HG02759 (cell line): ENCODE measurements around the gene RASGRP1.
A peak's percentile ranks its signal among the peaks of the same experiment; 100 is the strongest.

Experiments
- ATAC-seq: cut with Tn5 transposase; IDR thresholded peaks from one replicate; pipeline ENCODE4 v1.9.1; 2021; ENCODE audit warnings: mild to moderate bottlenecking, moderate library complexity; ENCODE audit not compliant: unreplicated experiment

Gene RASGRP1

DNA sequence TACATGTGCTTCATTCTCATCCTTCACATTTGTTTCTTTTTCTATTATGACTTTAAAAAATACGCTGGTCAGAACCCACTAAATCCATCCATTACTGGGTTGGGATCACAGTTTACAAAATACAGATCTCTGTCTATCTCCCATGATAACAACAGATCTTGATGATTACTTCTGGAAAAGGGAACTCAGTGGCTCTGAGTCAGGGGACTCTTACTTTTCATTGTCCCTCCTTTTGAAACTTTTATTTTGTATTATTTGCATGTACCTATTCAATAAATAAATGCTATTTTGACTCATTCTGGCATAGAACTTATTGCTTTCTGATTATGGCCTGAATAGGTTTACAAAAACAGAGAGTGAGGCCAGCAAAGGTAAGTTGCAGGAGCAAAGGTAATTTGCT, 11.6 kb upstream of the RASGRP1 start:
- ATAC-seq, result no peak

DNA sequence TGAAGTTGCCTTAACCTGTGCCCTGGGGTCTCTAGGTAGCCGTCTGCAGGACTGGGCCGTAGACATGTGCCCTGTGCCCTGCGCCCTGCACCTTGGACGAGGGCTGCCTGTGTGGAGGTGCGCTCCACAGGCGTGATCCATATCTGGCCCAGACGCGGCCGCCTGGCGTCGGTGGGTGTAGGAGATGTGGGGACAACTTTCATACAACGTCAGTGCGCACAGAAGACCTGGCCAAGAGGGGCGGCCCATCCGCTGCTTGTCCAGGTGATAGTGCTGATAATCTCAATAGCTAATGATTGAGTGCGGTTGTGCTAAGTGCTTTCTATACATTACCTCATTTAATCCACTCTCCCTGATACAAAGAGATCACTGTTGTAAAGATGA, 665 bp upstream of the RASGRP1 start:
- ATAC-seq, result no peak

DNA sequence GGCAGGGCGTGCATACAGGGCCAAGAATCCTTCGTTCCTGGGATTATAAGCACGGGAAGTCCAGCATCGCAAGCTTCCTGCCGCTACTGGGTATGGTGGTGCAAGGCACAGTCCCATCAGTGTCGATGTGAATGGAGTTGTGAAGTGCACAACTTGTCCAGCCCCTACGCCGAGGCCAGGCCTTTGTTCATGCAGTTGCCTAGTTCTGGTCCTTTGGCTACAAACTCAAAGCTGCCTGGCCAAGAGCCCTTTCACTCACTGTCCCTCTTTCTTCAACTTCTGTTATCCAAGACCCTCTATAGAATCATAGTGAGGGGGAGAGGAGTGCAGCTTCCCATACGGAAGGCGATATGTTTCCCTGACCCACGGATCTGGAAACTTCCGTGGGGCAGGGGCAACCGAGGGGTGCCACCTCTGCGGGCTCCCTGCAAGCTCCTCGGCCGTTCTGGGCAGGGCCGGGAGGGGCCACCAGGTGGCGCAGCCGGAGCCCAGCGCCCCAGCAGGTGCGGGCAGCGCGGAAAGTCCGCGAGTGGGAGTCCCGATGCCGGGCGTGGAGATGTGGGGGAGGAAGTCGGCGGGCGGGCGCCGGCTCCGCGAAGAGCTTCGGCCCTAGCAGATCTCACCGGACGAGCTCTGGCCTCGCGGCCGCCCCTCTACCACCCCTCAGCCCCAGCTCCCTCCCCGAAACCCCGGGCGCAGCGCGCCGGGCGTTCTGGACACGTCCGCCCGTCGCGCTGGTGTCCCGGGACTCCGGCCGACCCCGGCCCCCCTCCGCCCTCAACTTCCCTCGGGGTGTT, 693 bp downstream of the RASGRP1 start:
- peak; percentile 69 for ATAC-seq

DNA sequence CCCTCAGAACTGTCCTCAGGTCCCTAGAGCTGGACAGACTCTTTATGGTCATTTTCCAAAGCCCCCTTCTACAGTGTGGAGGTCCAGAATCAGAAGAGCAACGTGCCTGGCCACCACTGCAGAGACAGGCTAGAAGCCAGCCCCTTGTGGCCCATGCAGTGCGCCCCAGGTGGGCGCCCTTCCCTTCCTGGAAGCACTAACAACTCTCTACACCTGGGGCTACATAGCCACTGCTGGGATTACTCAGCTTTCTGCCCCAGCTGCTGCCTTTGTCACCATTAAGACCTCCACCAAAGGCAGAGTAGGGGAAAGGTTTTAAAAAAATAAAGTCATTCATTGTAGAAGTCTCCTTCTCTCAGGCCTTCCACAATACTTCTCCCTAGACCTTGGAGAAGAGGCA, 2.3 kb downstream of the RASGRP1 start:
- no peak for ATAC-seq

DNA sequence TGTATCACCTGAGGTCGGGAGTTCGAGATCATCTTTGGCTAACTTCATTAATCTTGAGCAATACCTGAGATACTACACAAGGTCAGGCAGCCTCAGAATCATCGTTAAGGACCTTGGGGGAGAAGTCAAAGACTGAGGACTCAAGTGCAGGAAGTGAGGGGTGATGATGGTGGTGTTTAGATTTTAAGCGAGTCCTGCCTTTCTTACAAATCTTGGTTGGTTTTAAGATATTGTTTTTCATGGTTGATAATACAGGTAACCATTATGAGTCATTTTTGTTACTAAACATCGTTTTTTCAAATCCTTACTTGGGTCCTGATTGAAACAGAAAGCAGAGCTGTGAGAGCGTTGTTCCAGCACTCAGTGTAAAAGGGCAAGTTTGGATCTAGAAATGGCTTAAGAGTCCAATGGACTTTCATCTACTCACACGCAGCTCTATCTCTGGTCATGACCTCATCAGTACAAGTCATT, 4.1 kb downstream of the RASGRP1 start:
- peak; percentile 25 for ATAC-seq

DNA sequence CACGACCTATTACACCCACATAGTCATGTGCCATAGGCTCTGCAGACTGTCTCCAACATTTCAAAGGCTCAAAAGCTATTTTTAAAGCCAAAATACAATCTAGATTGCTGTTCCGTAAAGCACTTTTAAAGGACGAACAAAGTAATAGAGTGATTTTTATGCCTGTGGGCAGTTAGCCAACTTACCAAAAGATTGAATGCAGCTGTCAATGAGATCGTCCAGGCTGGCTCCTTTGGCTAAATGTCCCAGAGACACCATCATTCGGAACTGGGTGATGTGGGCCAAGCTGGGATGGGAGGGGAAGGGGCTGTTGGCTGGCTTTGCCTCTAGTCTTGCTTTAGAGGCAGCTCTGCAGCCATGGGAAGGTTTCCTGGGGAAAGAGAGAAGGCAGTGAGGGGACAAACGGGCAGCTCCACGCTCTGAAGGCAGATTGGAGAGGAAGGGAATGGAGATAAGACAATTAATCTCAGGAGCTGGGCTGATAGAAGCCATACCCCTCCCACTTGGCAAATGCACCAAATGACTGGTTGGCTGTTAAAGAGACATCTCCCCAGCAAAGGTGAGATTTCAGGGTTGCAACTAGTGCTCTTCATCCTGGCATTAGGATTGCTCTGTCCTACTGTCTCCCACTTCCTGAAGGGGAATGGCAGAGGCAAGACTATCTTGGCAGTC, 4.8 kb downstream of the RASGRP1 start:
- no peak for ATAC-seq

DNA sequence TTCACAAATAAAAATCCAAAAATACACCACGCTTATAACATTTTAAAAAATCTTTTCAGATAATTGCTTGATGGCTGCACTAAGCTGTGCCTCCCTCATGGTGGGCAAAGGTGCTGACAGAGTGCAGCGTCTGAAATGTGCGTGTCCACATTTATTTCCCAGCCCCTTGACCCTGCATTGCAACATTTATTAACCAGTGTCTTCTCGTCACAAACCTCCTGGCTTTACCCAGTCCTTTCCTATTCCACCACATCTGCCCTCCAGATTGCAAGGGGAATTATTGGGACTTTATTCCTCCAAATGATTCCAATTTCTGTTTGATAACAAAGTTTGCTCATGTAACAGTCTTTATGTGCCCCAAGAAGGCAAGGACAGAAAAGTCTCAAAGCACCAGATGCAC, 5.5 kb downstream of the RASGRP1 start:
- no peak for ATAC-seq

DNA sequence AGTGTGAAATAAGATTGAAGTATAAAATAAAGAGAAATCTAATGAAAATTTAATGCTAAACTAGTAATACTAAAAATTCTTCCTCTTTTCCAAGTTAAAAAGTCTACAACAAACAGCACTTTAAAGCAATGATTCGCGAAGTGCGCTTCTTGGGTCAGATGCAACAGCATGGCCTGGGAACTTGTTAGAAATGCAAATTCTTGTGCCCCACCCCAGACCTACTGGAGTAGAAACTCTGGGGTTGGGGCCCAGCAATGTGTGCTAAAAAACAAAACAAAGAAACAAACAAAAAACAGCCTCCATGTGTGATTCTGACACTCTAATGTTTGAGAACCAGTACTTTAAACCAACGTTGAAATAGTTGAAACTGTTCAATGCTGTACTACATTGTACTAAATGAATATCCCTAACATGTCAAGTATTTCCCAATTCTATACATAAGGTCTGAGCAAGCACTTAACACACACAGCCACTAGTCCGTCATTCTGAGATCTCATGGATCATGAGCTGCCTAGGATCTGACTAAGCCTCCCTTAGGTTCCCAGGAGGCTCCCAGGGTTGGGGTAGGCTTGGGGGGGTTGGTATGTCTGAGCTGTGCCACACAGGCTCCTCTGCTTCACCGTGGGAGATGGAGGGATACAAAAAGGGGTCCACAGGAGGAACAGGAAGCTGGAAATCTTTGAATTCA, 6.1 kb downstream of the RASGRP1 start:
- no peak for ATAC-seq

DNA sequence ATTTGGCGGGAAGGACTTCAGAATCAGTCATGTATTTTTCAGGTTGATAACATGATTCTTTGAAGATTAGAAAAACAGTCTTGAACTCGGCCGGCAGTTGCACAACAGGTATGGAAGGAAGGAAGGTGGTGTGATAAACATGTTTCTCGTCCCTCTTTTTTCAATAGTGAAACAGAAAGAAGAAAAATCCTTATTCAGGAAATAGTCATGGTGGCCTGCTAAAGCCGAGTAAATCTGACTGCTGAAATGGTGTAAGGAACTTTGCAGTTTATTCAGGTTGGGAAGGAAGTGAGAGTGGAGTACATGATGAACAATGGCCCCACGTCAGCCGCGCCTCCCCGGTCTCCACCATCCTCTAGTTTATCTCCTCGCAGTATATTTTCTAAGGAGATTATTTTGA, 6.7 kb downstream of the RASGRP1 start:
- no peak for ATAC-seq

DNA sequence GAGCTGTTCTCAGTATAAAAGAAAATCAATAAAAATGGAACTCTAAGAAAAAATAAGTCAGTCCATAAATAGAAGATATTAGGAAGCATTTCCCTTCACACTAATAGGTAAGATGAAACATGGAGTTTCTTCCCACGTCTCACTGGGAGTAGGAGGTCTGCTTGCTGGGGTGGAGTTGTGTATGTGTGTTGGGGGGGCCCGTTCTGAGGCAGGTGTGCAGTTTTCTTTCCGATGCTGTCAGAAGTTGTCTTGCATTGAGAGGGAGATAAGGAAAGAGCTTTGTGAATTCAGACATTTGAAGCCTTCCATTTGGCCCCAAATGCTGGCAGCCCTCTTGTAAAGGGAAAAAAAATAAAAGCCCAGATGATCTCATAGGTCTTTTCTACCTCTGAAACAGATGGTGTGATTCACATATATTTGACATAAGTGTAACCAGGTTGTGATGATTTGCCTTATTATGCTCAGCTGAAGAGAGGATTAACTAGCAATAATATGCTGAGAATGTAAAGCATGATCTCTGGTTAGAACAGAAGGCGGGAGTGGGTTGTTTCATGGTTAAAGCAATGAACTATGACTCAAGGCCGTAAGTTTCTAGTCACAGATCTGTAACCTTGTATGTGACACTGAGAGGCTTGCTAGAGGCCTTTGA, 8.8 kb downstream of the RASGRP1 start:
- ATAC-seq, result no peak

DNA sequence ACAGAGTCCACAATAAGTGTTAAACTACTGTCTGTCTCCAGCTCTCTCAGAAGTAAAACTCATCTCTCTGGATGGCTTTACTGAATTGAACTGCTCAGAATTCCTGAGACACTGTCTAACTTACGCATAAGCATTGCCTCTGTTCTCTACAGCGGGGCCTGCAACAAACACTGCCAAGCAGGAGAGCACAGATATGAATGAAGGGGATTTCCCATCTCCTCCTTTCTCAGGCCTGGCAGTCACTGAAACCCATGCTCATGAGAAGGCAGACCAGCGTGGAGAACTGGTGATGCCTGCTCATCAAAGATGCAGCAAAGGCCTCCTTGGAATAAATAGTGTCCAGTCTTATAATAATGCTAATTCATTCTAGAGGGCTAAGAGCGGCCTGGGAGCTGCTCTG, 10.3 kb downstream of the RASGRP1 start:
- ATAC-seq, result peak; percentile 89

DNA sequence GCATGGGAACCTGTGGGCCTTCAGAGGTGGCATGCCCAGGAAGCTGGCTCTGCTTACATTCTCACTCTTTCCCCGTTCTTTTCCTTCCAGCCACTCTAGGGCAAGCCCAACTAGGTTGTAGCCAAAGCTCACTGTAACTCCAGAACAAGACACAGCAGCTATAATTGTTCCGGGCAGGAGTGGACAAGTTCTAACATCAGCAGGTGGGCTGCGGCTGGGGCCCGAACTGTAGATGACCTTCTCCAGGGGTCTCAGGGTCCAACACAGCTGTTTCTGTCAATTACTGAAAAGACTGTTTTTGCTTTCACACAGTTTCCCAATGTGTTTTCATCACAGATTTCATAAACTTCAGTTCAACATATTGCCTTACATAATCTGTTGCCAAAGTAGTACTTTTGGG, 11.5 kb downstream of the RASGRP1 start:
- ATAC-seq, result no peak

DNA sequence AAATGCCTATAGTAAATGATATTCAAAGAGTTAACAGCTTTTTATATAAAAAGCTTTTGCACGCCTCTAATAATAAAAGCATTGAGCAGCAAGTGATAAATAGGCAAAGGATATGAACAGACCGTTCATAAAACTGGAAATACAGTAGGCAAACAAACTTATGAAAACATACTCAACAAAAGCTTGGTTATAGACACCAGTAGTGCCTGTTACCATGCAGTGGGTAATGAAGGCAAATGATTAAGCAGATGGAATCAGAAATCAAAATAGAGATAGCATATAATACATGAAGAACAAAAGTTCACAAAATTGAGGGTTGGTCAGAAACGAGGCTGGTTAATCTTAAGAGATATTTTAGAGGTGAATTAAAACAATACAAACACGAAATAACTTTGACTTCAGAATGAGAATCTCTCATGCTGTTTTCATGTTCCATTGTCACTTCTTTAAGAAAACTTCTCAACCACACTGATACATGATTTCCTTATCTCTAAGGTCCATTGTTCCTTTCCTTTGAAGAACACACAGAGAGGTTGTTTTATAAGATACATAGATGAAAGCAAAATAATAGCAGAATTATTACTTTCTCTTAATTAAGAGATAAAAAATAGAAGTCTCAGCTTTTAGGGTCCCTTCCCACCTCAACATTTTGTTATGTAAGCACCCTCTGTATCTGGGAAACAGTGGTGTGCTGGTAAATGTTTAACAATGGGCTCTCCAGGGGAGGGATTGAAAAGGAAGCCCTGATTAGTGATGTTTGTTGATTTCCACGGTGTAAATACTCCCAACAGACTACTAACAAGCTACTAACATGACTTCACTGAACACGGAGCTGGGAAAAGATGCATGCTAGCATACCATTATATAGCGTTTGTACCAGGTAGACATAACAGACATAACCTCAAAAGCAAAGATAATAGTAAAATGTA, 12.6 kb downstream of the RASGRP1 start:
- ATAC-seq, result no peak

DNA sequence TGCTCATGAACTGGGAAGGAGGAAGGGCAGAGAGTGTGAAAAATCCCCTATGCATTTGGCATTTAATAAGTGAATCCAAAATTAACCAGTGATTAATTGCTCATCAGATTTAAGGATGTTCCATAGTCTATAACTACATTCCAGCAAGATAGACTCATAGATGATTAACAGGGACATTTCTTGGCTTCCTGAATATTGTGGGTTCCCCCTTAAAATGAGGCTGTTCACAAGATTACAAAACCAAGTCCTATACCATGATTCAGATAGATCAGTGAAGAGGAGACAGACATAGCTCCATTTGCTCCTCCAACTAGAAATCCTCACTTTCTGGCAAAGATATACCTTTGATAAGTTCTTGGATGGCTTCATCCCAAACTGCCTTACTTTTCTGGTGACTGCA, 15.4 kb downstream of the RASGRP1 start:
- no peak for ATAC-seq

DNA sequence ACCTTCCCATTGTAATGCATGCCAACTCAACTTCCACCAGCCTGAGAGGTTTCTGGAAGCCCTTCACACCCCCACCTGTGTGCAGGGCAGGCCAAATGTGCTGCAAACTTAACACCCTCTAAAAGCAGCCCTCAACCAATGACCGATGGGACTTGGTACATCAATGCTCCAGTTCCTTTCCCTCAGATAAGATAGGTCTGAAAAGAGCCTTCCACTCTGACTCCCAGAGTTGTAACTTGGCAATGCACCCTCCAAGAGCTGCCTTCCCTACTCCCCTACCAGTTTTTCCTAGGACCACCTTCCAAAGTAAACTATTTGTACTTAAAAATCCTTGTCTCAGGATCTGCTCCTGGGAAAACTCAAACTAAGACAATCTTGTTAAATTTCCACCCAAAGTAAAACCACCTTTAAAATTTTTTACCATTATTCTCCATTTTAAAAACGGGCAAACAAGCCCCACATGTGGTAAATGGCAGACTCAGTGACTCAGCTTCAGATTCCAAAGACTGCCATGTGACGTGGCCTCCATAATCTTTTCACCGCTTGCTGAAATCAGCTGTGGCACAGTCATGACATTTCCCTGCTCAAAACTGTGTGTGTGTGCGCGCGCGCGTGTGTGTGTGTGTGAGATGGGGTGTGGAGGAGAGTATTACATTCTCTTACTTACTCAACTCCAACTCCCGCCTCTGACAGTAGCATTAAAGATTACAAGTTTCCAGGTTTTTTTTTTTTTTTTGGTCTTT, 17.2 kb downstream of the RASGRP1 start:
- no peak for ATAC-seq

DNA sequence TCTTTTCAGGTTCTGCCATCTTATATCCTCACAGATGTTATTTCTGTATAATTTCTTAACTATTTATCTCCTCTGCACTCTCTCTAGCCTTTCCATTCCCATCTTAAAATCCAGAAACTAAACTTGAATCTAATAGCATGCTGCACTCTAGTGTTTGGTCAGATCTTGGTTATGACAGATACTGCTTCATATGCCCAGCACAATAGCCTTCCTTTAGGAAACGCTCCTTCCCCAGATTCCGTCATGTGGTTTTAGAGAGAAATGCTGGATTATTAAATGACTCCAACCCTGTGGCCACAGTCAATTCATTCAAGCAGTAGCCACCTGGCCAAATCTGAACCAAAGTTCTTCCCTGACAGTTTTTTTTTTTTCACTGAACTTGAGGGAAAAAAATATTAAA, 19.4 kb downstream of the RASGRP1 start:
- ATAC-seq, result no peak

DNA sequence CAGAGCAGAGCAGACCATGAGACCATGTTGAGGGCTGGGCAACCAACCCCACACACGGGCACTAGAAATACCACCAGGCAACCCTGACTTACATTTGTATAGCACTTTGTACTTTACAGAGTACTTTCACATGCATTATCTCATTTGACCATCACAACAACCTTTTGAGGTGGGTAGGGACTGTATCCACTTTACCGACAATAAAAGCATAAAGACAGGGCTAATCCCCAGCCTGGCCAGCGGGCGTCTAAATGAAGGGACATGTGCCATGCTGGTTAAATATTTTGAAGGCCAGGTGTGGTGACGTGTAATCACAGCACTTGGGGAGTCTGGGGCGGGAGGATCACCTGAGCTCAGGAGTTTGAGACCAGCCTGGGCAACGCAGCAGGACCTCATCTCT, 23.6 kb downstream of the RASGRP1 start:
- no peak for ATAC-seq

DNA sequence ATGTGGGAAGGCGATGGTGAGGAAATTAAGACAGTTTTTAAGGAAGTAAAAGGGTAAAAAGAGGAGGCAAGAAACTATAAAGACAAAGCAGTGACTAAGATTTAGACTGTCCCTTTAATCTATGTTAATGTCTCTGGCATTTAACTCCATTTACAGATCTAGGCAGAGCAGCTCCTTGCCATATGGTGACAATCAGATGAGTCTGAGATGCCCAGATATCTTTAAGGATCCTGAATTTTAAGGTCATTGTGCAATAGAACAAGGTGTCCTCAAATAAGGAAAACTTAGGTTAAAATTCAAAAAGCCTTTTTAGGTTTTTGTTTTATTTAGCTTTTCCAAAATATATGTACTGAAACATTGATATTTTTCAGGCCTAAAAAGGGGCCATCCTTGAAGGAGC, 24.1 kb downstream of the RASGRP1 start:
- ATAC-seq, result no peak

DNA sequence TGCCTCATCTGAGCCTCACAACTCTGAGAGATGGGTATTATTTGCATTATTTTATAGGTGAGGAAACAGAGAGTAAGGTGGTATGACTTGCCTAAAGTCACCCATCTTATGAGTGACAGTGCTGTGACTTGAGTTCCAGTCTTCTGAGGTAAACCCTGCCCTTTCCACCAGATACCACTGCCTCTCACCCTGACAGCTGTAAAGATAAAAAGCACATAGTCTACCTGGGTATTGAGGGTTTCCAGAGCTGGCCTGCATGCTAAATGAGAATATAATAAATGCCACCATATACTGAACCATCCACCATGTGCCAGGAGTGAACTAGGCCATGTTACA, 25.6 kb downstream of the RASGRP1 start:
- ATAC-seq, result no peak
